Transverse colon (tissue), 4 donors: ENCODE measurements around the gene DIS3L2. TPM values are rescaled to one million over a fixed set of nuclear protein-coding genes. Genes with fewer than 3 reads are reported as not detected.

ENCODE experiments used
- DNase-seq: peaks from one replicate; pipeline ENCODE4 v3.0.0-alpha.2; 2019
- H3K27ac ChIP-seq, 4 donors: fragments of 200-600 bp; sonication (generic); 2 replicates each; pipeline ENCODE4 v1.5.1; 2016 to 2018; ENCODE audit warnings: inconsistent platforms in 4 of 4
- H3K27me3 ChIP-seq: fragments of 200-600 bp; sonication (generic); 2 replicates; pipeline ENCODE4 v1.5.1; 2017; ENCODE audit warnings: inconsistent platforms
- H3K36me3 ChIP-seq, 4 donors: fragments of 200-600 bp; sonication (generic); 2 replicates each; pipeline ENCODE4 v1.5.1; 2017 to 2019; ENCODE audit warnings: inconsistent platforms in 4 of 4
- H3K4me1 ChIP-seq, 4 donors: fragments of 200-600 bp; sonication (generic); 2 replicates each; pipeline ENCODE4 v1.5.1; 2017 to 2020; ENCODE audit warnings: inconsistent platforms in 4 of 4
- H3K4me3 ChIP-seq, 4 donors: fragments of 200-600 bp; sonication (generic); 1 replicate in 1 of 4; 2 replicates in 3 of 4; pipeline versions ENCODE4 v1.5.1 to v1.6.1; 2017 to 2019; ENCODE audit warnings: inconsistent platforms in 4 of 4
- H3K9me3 ChIP-seq, 2 donors: fragments of 200-600 bp; sonication (generic); 2 replicates each; pipeline ENCODE4 v1.5.1; 2017 to 2019; ENCODE audit warnings: inconsistent platforms in 2 of 2
- CTCF ChIP-seq, 5 experiments: fragments of 200-600 bp in 3 of 5; fragments of 450-650 bp in 2 of 5; sonication (generic) in 3 of 5; IDR thresholded peaks; 1 replicate in 2 of 5; 2 replicates in 3 of 5; pipeline ENCODE4 v1.5.1; 2016 to 2017; ENCODE audit warnings: antibody characterized with exemption in 5 of 5, inconsistent platforms in 3 of 5, mild to moderate bottlenecking in 2 of 5, moderate library complexity in 1 of 5
- EP300 ChIP-seq: sonication (generic); formaldehyde crosslinking; IDR thresholded peaks from one replicate; pipeline ENCODE4 v1.6.1; 2017; ENCODE audit warnings: antibody characterized with exemption, low read depth
- POLR2A ChIP-seq: fragments of 450-650 bp; IDR thresholded peaks from one replicate; pipeline ENCODE4 v1.6.1; 2016; ENCODE audit warnings: antibody characterized with exemption, mild to moderate bottlenecking, moderate library complexity
- POLR2AphosphoS5 ChIP-seq, 3 donors: sonication (generic); formaldehyde crosslinking; IDR thresholded peaks; one replicate each; pipeline ENCODE4 v1.6.1; 2016; ENCODE audit warnings: antibody characterized with exemption in 3 of 3
- WGBS, 2 donors: methylation state at CpG; one replicate each; pipeline ENCODE4 v1.1.5; 2018; ENCODE audit warnings: low coverage in 1 of 2; 5-methylcytosine and 5-hydroxymethylcytosine counted together
- in situ Hi-C, 4 donors: fragments of 200-750 bp; cut with MboI; loops; one replicate each; pipeline versions ENCODE4 v1.15.0 to v1.15.1; 2017; ENCODE audit warnings: low sequenced_read_pairs in 3 of 4, low pct_ligation_motif_present in 1 of 4, low pct_unique_long_range_greater_than_20kb in 1 of 4
- intact Hi-C: fragments of 100-400 bp; cut with DNase I; formaldehyde crosslinking; loops from one replicate; pipeline ENCODE4 v1.15.1; 2023; ENCODE audit warnings: low total_unique reads
- total RNA-seq, 4 donors: library from RNA; depleted of rRNA; stranded (reverse); fragments of >200 nt; gene quantifications; one replicate each; pipeline ENCODE4 v1.1.0, GENCODE V29; 2016

DIS3L2 gene
- total RNA-seq, 4 donors from 2014 or later = 24.7 to 99.9 (median 51.2) TPM

GRCh38 chr2:232211743-232212686, 250.5 kb downstream of the DIS3L2 start:
- Histone ChIP-seq H3K27me3 (no peaks in the 10 kb centered on the region), H3K4me1 (peaks cover 0 to 4% (median 0%) of the 10 kb centered on the region in 4 donors), H3K36me3 (no peaks in the 10 kb centered on the region), H3K9me3 (no peaks in the 10 kb centered on the region), H3K27ac (no peak overlapping the region), H3K4me3 (no peak overlapping the region)
- TF ChIP-seq POLR2A (no peak), POLR2AphosphoS5 (IDR thresholded peaks at IDR 0.05) (no peak), CTCF (IDR thresholded peaks at IDR 0.05) (no peak), EP300 (no peak)
- intact Hi-C loops = no loop called here
- in situ Hi-C loops = no loop called here
- no peak for DNase-seq
- 80 to 90% methylated on average over 6 to 8 of the region's 8 CpGs for WGBS, 2 donors

- 66% methylated on average over 2 of the region's 2 CpGs for WGBS, 2 donors
- no peak for DNase-seq
Observed at GRCh38 chr2:232213176-232213575, 251.7 kb downstream of the DIS3L2 start.

GRCh38 chr2:232214053-232214452, 252.5 kb downstream of the DIS3L2 start:
- no peak for TF ChIP-seq POLR2A
- TF ChIP-seq EP300 = no peak
- no peak for TF ChIP-seq CTCF (IDR thresholded peaks at IDR 0.05)
- TF ChIP-seq POLR2AphosphoS5 (IDR thresholded peaks at IDR 0.05) = no peak
- H3K27ac ChIP-seq = no peak overlapping the region
- no peaks in the 10 kb centered on the region for H3K36me3 ChIP-seq
- intact Hi-C loops = no loop called here
- H3K4me1 ChIP-seq = peaks cover 0 to 4% (median 1%) of the 10 kb centered on the region in 4 donors
- WGBS, 2 donors = 83 to 86% methylated on average over 3 to 5 of the region's 5 CpGs
- no peak overlapping the region for H3K4me3 ChIP-seq
- in situ Hi-C loops = no loop called here
- H3K27me3 ChIP-seq = no peaks in the 10 kb centered on the region
- no peak for DNase-seq
- no peaks in the 10 kb centered on the region for H3K9me3 ChIP-seq

More at GRCh38 chr2:232213176-232213575, 251.7 kb downstream of the DIS3L2 start:
- Histone ChIP-seq H3K9me3 (no peaks in the 10 kb centered on the region), H3K27me3 (no peaks in the 10 kb centered on the region), H3K4me3 (no peak overlapping the region), H3K36me3 (no peaks in the 10 kb centered on the region), H3K27ac (no peak overlapping the region), H3K4me1 (peaks cover 0 to 4% (median 0%) of the 10 kb centered on the region in 4 donors)
- in situ Hi-C loops (no loop called here), intact Hi-C loops (no loop called here)
- TF ChIP-seq POLR2A (no peak), CTCF (IDR thresholded peaks at IDR 0.05) (no peak), EP300 (no peak), POLR2AphosphoS5 (IDR thresholded peaks at IDR 0.05) (no peak)

- Histone ChIP-seq H3K9me3 (no peaks in the 10 kb centered on the region), H3K36me3 (no peaks in the 10 kb centered on the region), H3K27ac (no peak overlapping the region), H3K4me1 (peaks cover 0 to 4% (median 1%) of the 10 kb centered on the region in 4 donors), H3K27me3 (no peaks in the 10 kb centered on the region), H3K4me3 (no peak overlapping the region)
- WGBS, 2 donors = 89 to 90% methylated on average over 3 of the region's 3 CpGs
- in situ Hi-C loops (no loop called here), intact Hi-C loops (no loop called here)
- no peak for DNase-seq
- TF ChIP-seq POLR2AphosphoS5 (IDR thresholded peaks at IDR 0.05) = no peak
- TF ChIP-seq EP300 = no peak
- no peak for TF ChIP-seq POLR2A
- TF ChIP-seq CTCF (IDR thresholded peaks at IDR 0.05) = no peak
Observed at GRCh38 chr2:232216028-232216427, 254.5 kb downstream of the DIS3L2 start.
